HepG2 (cell line): ENCODE data around the gene CALR. TPM values are rescaled to one million over a fixed set of nuclear protein-coding genes. Genes with fewer than 3 reads are reported as not detected.

Source experiments
- ATAC-seq: fragments of 200-7000 bp; cut with Tn5 transposase; 3 replicates; pipeline ENCODE4 v1.9.1; 2020; ENCODE audit warnings: mild to moderate bottlenecking, moderate library complexity
- BruUV-seq: library from RNA; stranded (reverse); fragments of 400-500 nt; replicated peaks from 2 replicates; lab custom pipeline; 2021; lab: Mats Ljungman, UMichigan
- CTCF ChIA-PET: fragments of 300-600 bp; formaldehyde crosslinking; extraction: SDS; loops from one replicate; lab custom pipeline; 2021; ENCODE audit warnings: low total read pairs, inconsistent platforms, low intra/inter-chr PET ratio; lab: Yijun Ruan, JAX
- POLR2A ChIA-PET: fragments of 350-600 bp; sonication (Branson Sonifier 250); formaldehyde crosslinking; loops from one replicate; lab custom pipeline; 2020; ENCODE audit warnings: antibody characterized with exemption, inconsistent platforms; lab: Yijun Ruan, JAX
- DNase-seq: peaks from one replicate; pipeline ENCODE4 v3.0.0-alpha.2; 2015; ENCODE audit warnings: low spot score
- FAIRE-seq: peaks from 3 replicates; lab custom pipeline; 2011; peaks lifted over from hg19 to GRCh38; lab: Jason Lieb, UNC
- H2AFZ ChIP-seq: one replicate; pipeline ENCODE4 v1.6.1; 2011; ENCODE audit warnings: low read length, inconsistent platforms
- H3K27ac ChIP-seq: fragments of 300-600 bp; 3 replicates; pipeline ENCODE4 v1.8.0; 2011; ENCODE audit warnings: mixed run types, mild to moderate bottlenecking, mixed read lengths, low read length, inconsistent platforms; ENCODE audit not compliant: insufficient read depth; ENCODE audit errors: extremely low read length
- H3K27me3 ChIP-seq, 2 experiments: fragments of 200-600 bp in 1 of 2; 2 replicates in 1 of 2; 3 replicates in 1 of 2; pipeline versions ENCODE4 v1.6.0 to v1.8.0; 2011; ENCODE audit warnings: low read length in 2 of 2, mild to moderate bottlenecking in 2 of 2, moderate library complexity in 2 of 2, inconsistent platforms in 1 of 2; ENCODE audit not compliant: insufficient read depth in 2 of 2, control insufficient read depth in 1 of 2
- H3K36me3 ChIP-seq, 2 experiments: fragments of 200-600 bp in 1 of 2; replicated peaks in 1 of 2; 2 replicates in 1 of 2; 3 replicates in 1 of 2; pipeline versions ENCODE4 v1.5.1 to v1.8.0; 2011; ENCODE audit warnings: low read length in 2 of 2, inconsistent platforms in 1 of 2; ENCODE audit not compliant: insufficient read depth in 2 of 2, control insufficient read depth in 1 of 2
- H3K4me1 ChIP-seq: 2 replicates; pipeline ENCODE4 v1.5.1; 2012; ENCODE audit warnings: low read length, inconsistent platforms; ENCODE audit not compliant: insufficient read depth
- H3K4me2 ChIP-seq: 2 replicates; pipeline ENCODE4 v1.6.0; 2011; ENCODE audit warnings: low read depth, low read length, inconsistent platforms
- H3K4me3 ChIP-seq, 3 experiments: fragments of 200-600 bp in 1 of 3; sonication (generic), shearing (Covaris generic) in 1 of 3; replicated peaks in 1 of 3; 2 replicates each; pipeline ENCODE4 v1.5.1; 2011 to 2016; ENCODE audit warnings: low read length in 3 of 3, inconsistent platforms in 2 of 3, low read depth in 2 of 3, mild to moderate bottlenecking in 2 of 3, control low read depth in 1 of 3, mixed read lengths in 1 of 3; ENCODE audit not compliant: insufficient read depth in 1 of 3
- H3K79me2 ChIP-seq: one replicate; pipeline ENCODE4 v1.6.1; 2011; ENCODE audit warnings: low read length, inconsistent platforms; ENCODE audit not compliant: insufficient read depth
- H3K9ac ChIP-seq: 2 replicates; pipeline ENCODE4 v1.6.0; 2011; ENCODE audit warnings: mild to moderate bottlenecking, low read depth, low read length, inconsistent platforms; ENCODE audit not compliant: insufficient read depth
- H3K9me3 ChIP-seq: 2 replicates; pipeline ENCODE4 v1.5.1; 2012; ENCODE audit warnings: mild to moderate bottlenecking, low read length
- H4K20me1 ChIP-seq: 2 replicates; pipeline ENCODE4 v1.6.0; 2011; ENCODE audit warnings: inconsistent platforms, mild to moderate bottlenecking, low read length, moderate library complexity; ENCODE audit not compliant: insufficient read depth
- EEA1 ChIP-seq: sonication (generic); formaldehyde crosslinking; IDR thresholded peaks from 2 replicates; pipeline ENCODE4 v1.5.1; 2020; ENCODE audit warnings: mild to moderate bottlenecking, missing genetic modification reagents, borderline replicate concordance
- ELF1 ChIP-seq: sonication (generic); formaldehyde crosslinking; IDR thresholded peaks from 2 replicates; pipeline ENCODE4 v1.4.0; 2020; ENCODE audit warnings: missing genetic modification reagents
- FOXA1 ChIP-seq, 2 experiments: fragments of 450-650 bp in 1 of 2; sonication (generic) in 1 of 2; formaldehyde crosslinking in 1 of 2; IDR thresholded peaks; 2 replicates each; pipeline versions ENCODE4 v1.4.0 to v1.6.1; 2016 to 2020; ENCODE audit warnings: missing genetic modification reagents in 1 of 2
- GABPB1 ChIP-seq: IDR thresholded peaks from 2 replicates; pipeline ENCODE4 v1.6.1; 2016; ENCODE audit warnings: mild to moderate bottlenecking, missing genetic modification reagents, moderate library complexity, missing compliant biosample characterization
- TAF1 ChIP-seq: sonication (generic); formaldehyde crosslinking; IDR thresholded peaks from 2 replicates; pipeline ENCODE4 v1.4.0; 2020; ENCODE audit warnings: missing genetic modification reagents
- ZBTB14 ChIP-seq: sonication (generic); formaldehyde crosslinking; IDR thresholded peaks from 2 replicates; pipeline ENCODE4 v1.4.0; 2020; ENCODE audit warnings: missing genetic modification reagents
- ZBTB40 ChIP-seq, 2 experiments: fragments of 450-650 bp in 1 of 2; sonication (generic) in 1 of 2; formaldehyde crosslinking in 1 of 2; IDR thresholded peaks; 2 replicates each; pipeline versions ENCODE4 v1.6.1 to v1.8.0; 2016 to 2022; ENCODE audit warnings: antibody characterized with exemption in 1 of 2, mild to moderate bottlenecking in 1 of 2, missing genetic modification reagents in 1 of 2
- ZNF335 ChIP-seq: sonication (generic); formaldehyde crosslinking; IDR thresholded peaks from 2 replicates; pipeline ENCODE4 v1.4.0; 2020; ENCODE audit warnings: missing genetic modification reagents
- ZNF430 ChIP-seq: sonication (generic); formaldehyde crosslinking; IDR thresholded peaks from 2 replicates; pipeline ENCODE4 v1.9.0; 2021; ENCODE audit warnings: mild to moderate bottlenecking, missing genetic modification reagents
- ZNF747 ChIP-seq: sonication (generic); formaldehyde crosslinking; IDR thresholded peaks from 2 replicates; pipeline ENCODE4 v1.8.1; 2023; ENCODE audit warnings: missing genetic modification reagents, mild to moderate bottlenecking, borderline replicate concordance
- WGBS: methylation state at CpG from one replicate; pipeline ENCODE4 v1.1.6; 2017; ENCODE audit warnings: low lambda C conversion rate; 5-methylcytosine and 5-hydroxymethylcytosine counted together
- in situ Hi-C: cut with HindIII; loops from 2 replicates; pipeline ENCODE4 v1.10.0; 2017; ENCODE audit warnings: low pct_unique_long_range_greater_than_20kb; ENCODE audit not compliant: extremely low pct_ligation_motif_present
- intact Hi-C: fragments of 100-400 bp; cut with micrococcal nuclease; formaldehyde crosslinking; loops from one replicate; pipeline ENCODE4 v1.10.0; 2022; ENCODE audit not compliant: unreplicated experiment
- polyA plus RNA-seq, 8 experiments: library from polyadenylated mRNA; depleted of rRNA in 3 of 8; stranded (reverse) in 7 of 8; unstranded in 1 of 8; fragments of >200 nt; fragmentation: Illumina TruSeq in 4 of 8; extraction: Trizol in 4 of 8; gene quantifications; 2 replicates each; pipeline versions ENCODE4 v1.2.1 to v1.2.3, GENCODE V29; 2011 to 2016; ENCODE audit warnings: low read depth in 4 of 8, missing spikeins in 1 of 8, mixed read lengths in 1 of 8; ENCODE audit not compliant: insufficient read depth in 1 of 8
- total RNA-seq, 5 experiments: library from RNA; depleted of rRNA; stranded (reverse); fragments of >200 nt; fragmentation: Illumina TruSeq; extraction: Trizol; gene quantifications; 2 replicates each; pipeline ENCODE4 v1.2.3, GENCODE V29; 2016; ENCODE audit warnings: low read depth in 1 of 5

CALR gene
- total and polyA plus RNA-seq, 2 of the 13 experiments (the other 11 are each of a cell fraction or from before 2014, with no cell fraction given) = 898 to 934 TPM

- intact Hi-C loops (loop anchor here (1.0 kb wide), 1 partner anchor 80 kb away; no protein-coding TSS in a partner anchor), in situ Hi-C loops (no loop called here)
- H3K4me3 ChIP-seq = peak overlapping the region; percentile 32 to 66 (median 42)
- H3K9me3 ChIP-seq = no peaks in the 10 kb centered on the region
- ChIA-PET POLR2A (interaction anchor here (0.8 to 1.3 kb wide), 16 partner anchors 9 to 185 kb away, joined by 3 to 8 read pairs (median 4); partner anchors contain the start of genes FARSA, IER2, RAD23A and STX10), CTCF (interaction anchor here (0.7 to 2.0 kb wide), 10 partner anchors 12 to 269 kb away, joined by 3 to 18 read pairs (median 5); no protein-coding TSS in a partner anchor)
- H3K27ac ChIP-seq = peak overlapping the region; percentile 43
- peak overlapping the region; percentile 79 for H2AFZ ChIP-seq
- H4K20me1 ChIP-seq = no peaks in the 10 kb centered on the region
- H3K4me2 ChIP-seq = peak overlapping the region; percentile 93
- no TSS peak for BruUV-seq
- H3K36me3 ChIP-seq = no peaks in the 10 kb centered on the region
- H3K27me3 ChIP-seq = 0 out of 5 replicates have a peak, but pooled peaks cover 0 to 3% of the 10 kb centered on the region in 2 experiments
- no peaks in the 10 kb centered on the region for H3K79me2 ChIP-seq
- ATAC-seq (peak; percentile 93), FAIRE-seq (peak; percentile 62), DNase-seq (peak; percentile 72)
- H3K4me1 ChIP-seq = peaks cover 11% of the 10 kb centered on the region
- peak overlapping the region; percentile 68 for H3K9ac ChIP-seq
- 0% methylated on average over 12 of the region's 34 CpGs for WGBS
- TF ChIP-seq ZNF430 (CRISPR knock-in tag) (peak; percentile 77; the same call in 1 of the 2 replicates), ZNF335 (CRISPR knock-in tag) (peak; percentile 81; the same call in 1 of the 2 replicates), FOXA1 (IDR thresholded peaks at IDR 0.05) (no peak), FOXA1 (CRISPR knock-in tag; IDR thresholded peaks at IDR 0.05) (0 out of 2 replicates have a peak, but pooled peaks have one; percentile 14), ZBTB40 (IDR thresholded peaks at IDR 0.05) (no peak), ZBTB40 (CRISPR knock-in tag; IDR thresholded peaks at IDR 0.05) (0 out of 2 replicates have a peak, but pooled peaks have one; percentile 21), ZNF747 (CRISPR knock-in tag) (0 out of 2 replicates have a peak, but pooled peaks have one; percentile 59), ELF1 (CRISPR knock-in tag) (no peak), GABPB1 (CRISPR knock-in tag) (peak; percentile 70; the same call in 1 of the 2 replicates), EEA1 (CRISPR knock-in tag) (no peak), ZBTB14 (CRISPR knock-in tag) (peak; percentile 43; the same call in 1 of the 2 replicates), TAF1 (peak; percentile 33; the same call in 1 of the 2 replicates)
Measured at GRCh38 chr19:12965017-12965811, 26.8 kb downstream of the CALR start.
